ENCODE measurements around the gene MADCAM1. TPM values are rescaled to one million over a fixed set of nuclear protein-coding genes. Genes with fewer than 3 reads are reported as not detected.

The MADCAM1 gene
- total RNA-seq, 1 experiment from 2014 or later: not detected

GRCh38 chr19:513368-514165 is 17.3 kb downstream of the MADCAM1 start:
- H3K27me3 ChIP-seq (replicated peaks): no peaks in the 10 kb centered on the region
- no peaks in the 10 kb centered on the region; the same call in 1 of the 2 replicates for H3K4me1 ChIP-seq (replicated peaks)
- no peaks in the 10 kb centered on the region for H3K9me3 ChIP-seq (replicated peaks)
- no peak overlapping the region for H3K27ac ChIP-seq
- no peak for DNase-seq (ENCODE audit: low read depth in 1 of 2, low spot score in 2 of 2)
- H3K4me3 ChIP-seq: no peak overlapping the region
- peaks cover 26% of the 10 kb centered on the region for H3K36me3 ChIP-seq

- Histone ChIP-seq H3K4me3 (no peak overlapping the region), H3K27ac (no peak overlapping the region), H3K36me3 (peaks cover 26% of the 10 kb centered on the region), H3K9me3 (replicated peaks) (no peaks in the 10 kb centered on the region), H3K27me3 (replicated peaks) (no peaks in the 10 kb centered on the region), H3K4me1 (replicated peaks) (no peaks in the 10 kb centered on the region)
- no peak for DNase-seq (ENCODE audit: low read depth in 1 of 2, low spot score in 2 of 2)
Observed at GRCh38 chr19:514166-514663, 17.9 kb downstream of the MADCAM1 start.

GRCh38 chr19:517721-518597 is 21.7 kb downstream of the MADCAM1 start:
- Histone ChIP-seq H3K27ac (no peak overlapping the region), H3K4me1 (replicated peaks) (peaks cover 10% of the 10 kb centered on the region), H3K27me3 (replicated peaks) (no peaks in the 10 kb centered on the region), H3K36me3 (peaks cover 12% of the 10 kb centered on the region), H3K9me3 (replicated peaks) (no peaks in the 10 kb centered on the region), H3K4me3 (no peak overlapping the region)
- DNase-seq (ENCODE audit: low read depth in 1 of 2, low spot score in 2 of 2): no peak

GRCh38 chr19:518598-519231 is 22.4 kb downstream of the MADCAM1 start:
- no peaks in the 10 kb centered on the region for H3K9me3 ChIP-seq (replicated peaks)
- peaks cover 12% of the 10 kb centered on the region for H3K36me3 ChIP-seq
- H3K4me1 ChIP-seq (replicated peaks): peaks cover 10% of the 10 kb centered on the region
- no peak overlapping the region for H3K27ac ChIP-seq
- H3K27me3 ChIP-seq (replicated peaks): no peaks in the 10 kb centered on the region
- no peak for DNase-seq (ENCODE audit: low read depth in 1 of 2, low spot score in 2 of 2)
- no peak overlapping the region for H3K4me3 ChIP-seq

GRCh38 chr19:519449-519865 is 23.2 kb downstream of the MADCAM1 start:
- Histone ChIP-seq H3K27me3 (replicated peaks) (no peaks in the 10 kb centered on the region), H3K27ac (no peak overlapping the region), H3K4me3 (no peak overlapping the region), H3K36me3 (peaks cover 4% of the 10 kb centered on the region; the same call in 1 of the 2 replicates), H3K4me1 (replicated peaks) (peaks cover 16% of the 10 kb centered on the region), H3K9me3 (replicated peaks) (no peaks in the 10 kb centered on the region)
- no peak for DNase-seq (ENCODE audit: low read depth in 1 of 2, low spot score in 2 of 2)

- no peak for DNase-seq (ENCODE audit: low read depth in 1 of 2, low spot score in 2 of 2)
- H3K9me3 ChIP-seq (replicated peaks): no peaks in the 10 kb centered on the region
- no peaks in the 10 kb centered on the region for H3K27me3 ChIP-seq (replicated peaks)
- H3K36me3 ChIP-seq: 0 out of 2 replicates have a peak, but pooled peaks cover 3% of the 10 kb centered on the region
- H3K27ac ChIP-seq: no peak overlapping the region
- peaks cover 16% of the 10 kb centered on the region for H3K4me1 ChIP-seq (replicated peaks)
- no peak overlapping the region for H3K4me3 ChIP-seq
Observed at GRCh38 chr19:522726-523125, 26.4 kb downstream of the MADCAM1 start.

- H3K4me3 ChIP-seq: no peak overlapping the region
- no peaks in the 10 kb centered on the region for H3K27me3 ChIP-seq (replicated peaks)
- H3K9me3 ChIP-seq (replicated peaks): no peaks in the 10 kb centered on the region
- DNase-seq (ENCODE audit: low read depth in 1 of 2, low spot score in 2 of 2): peak; percentile 44 to 77
- H3K36me3 ChIP-seq: 0 out of 2 replicates have a peak, but pooled peaks cover 3% of the 10 kb centered on the region
- H3K4me1 ChIP-seq (replicated peaks): peaks cover 16% of the 10 kb centered on the region
- H3K27ac ChIP-seq: no peak overlapping the region
Observed at GRCh38 chr19:524062-524674, 27.9 kb downstream of the MADCAM1 start.

- H3K4me3 ChIP-seq: no peak overlapping the region
- no peaks in the 10 kb centered on the region for H3K9me3 ChIP-seq (replicated peaks)
- DNase-seq (ENCODE audit: low read depth in 1 of 2, low spot score in 2 of 2): no peak
- H3K36me3 ChIP-seq: no peaks in the 10 kb centered on the region
- H3K27ac ChIP-seq: no peak overlapping the region
- H3K4me1 ChIP-seq (replicated peaks): peaks cover 16% of the 10 kb centered on the region
- H3K27me3 ChIP-seq (replicated peaks): no peaks in the 10 kb centered on the region
Observed at GRCh38 chr19:525029-525428, 28.7 kb downstream of the MADCAM1 start.

- peaks cover 21% of the 10 kb centered on the region for H3K4me1 ChIP-seq (replicated peaks)
- H3K4me3 ChIP-seq: no peak overlapping the region
- DNase-seq (ENCODE audit: low read depth in 1 of 2, low spot score in 2 of 2): no peak
- H3K9me3 ChIP-seq (replicated peaks): no peaks in the 10 kb centered on the region
- H3K27me3 ChIP-seq (replicated peaks): no peaks in the 10 kb centered on the region
- no peak overlapping the region for H3K27ac ChIP-seq
- no peaks in the 10 kb centered on the region; the same call in 1 of the 2 replicates for H3K36me3 ChIP-seq
Observed at GRCh38 chr19:525857-526419, 29.7 kb downstream of the MADCAM1 start.

GRCh38 chr19:530134-531008 is 34.1 kb downstream of the MADCAM1 start:
- Histone ChIP-seq H3K9me3 (replicated peaks) (peaks cover 4% of the 10 kb centered on the region; the same call in 1 of the 2 replicates), H3K27me3 (replicated peaks) (no peaks in the 10 kb centered on the region), H3K27ac (no peak overlapping the region), H3K4me3 (peak overlapping the region; percentile 98), H3K4me1 (replicated peaks) (peaks cover 22% of the 10 kb centered on the region), H3K36me3 (peaks cover 14% of the 10 kb centered on the region)
- DNase-seq (ENCODE audit: low read depth in 1 of 2, low spot score in 2 of 2): no peak

GRCh38 chr19:531009-531752 is 34.9 kb downstream of the MADCAM1 start:
- peak overlapping the region; percentile 71 for H3K27ac ChIP-seq
- peak overlapping the region; percentile 98 for H3K4me3 ChIP-seq
- peaks cover 17% of the 10 kb centered on the region for H3K36me3 ChIP-seq
- DNase-seq (ENCODE audit: low read depth in 1 of 2, low spot score in 2 of 2): peak; percentile 78 to 85
- H3K4me1 ChIP-seq (replicated peaks): peaks cover 22% of the 10 kb centered on the region
- peaks cover 4% of the 10 kb centered on the region; the same call in 1 of the 2 replicates for H3K9me3 ChIP-seq (replicated peaks)
- no peaks in the 10 kb centered on the region for H3K27me3 ChIP-seq (replicated peaks)

Data from SJSA1 (cell line).